HepG2 (cell line): ENCODE measurements around the gene CD248. TPM values are rescaled to one million over a fixed set of nuclear protein-coding genes. Genes with fewer than 3 reads are reported as not detected.

Source experiments
- ATF4 ChIP-seq, 2 experiments: fragments of 450-650 bp in 1 of 2; sonication (generic) in 1 of 2; formaldehyde crosslinking; IDR thresholded peaks; 2 replicates each; pipeline versions ENCODE4 v1.5.0 to v1.8.0; 2020 to 2022; ENCODE audit warnings: mild to moderate bottlenecking in 1 of 2, missing genetic modification reagents in 1 of 2
- ELF4 ChIP-seq: sonication (generic); formaldehyde crosslinking; IDR thresholded peaks from 2 replicates; pipeline ENCODE4 v1.5.0; 2020; ENCODE audit warnings: missing genetic modification reagents, mild to moderate bottlenecking, moderate library complexity, borderline replicate concordance
- JARID2 ChIP-seq: sonication (generic); formaldehyde crosslinking; IDR thresholded peaks from 2 replicates; pipeline ENCODE4 v1.8.1; 2023; ENCODE audit warnings: missing genetic modification reagents, inconsistent platforms; ENCODE audit not compliant: insufficient replicate concordance
- MED13 ChIP-seq: sonication (generic); formaldehyde crosslinking; IDR thresholded peaks from 2 replicates; pipeline ENCODE4 v1.5.0; 2020; ENCODE audit warnings: missing genetic modification reagents
- MXD1 ChIP-seq: sonication (generic); formaldehyde crosslinking; IDR thresholded peaks from 2 replicates; pipeline ENCODE4 v1.4.0; 2020; ENCODE audit warnings: mild to moderate bottlenecking, missing genetic modification reagents
- MXD3 ChIP-seq: IDR thresholded peaks from 2 replicates; pipeline ENCODE4 v1.6.1; 2016; ENCODE audit warnings: mild to moderate bottlenecking, missing biosample characterization, missing genetic modification reagents
- NCOA1 ChIP-seq: sonication (generic); formaldehyde crosslinking; IDR thresholded peaks from 2 replicates; pipeline ENCODE4 v1.9.0; 2021; ENCODE audit warnings: missing genetic modification reagents
- RBAK ChIP-seq: sonication (generic); formaldehyde crosslinking; IDR thresholded peaks from 2 replicates; pipeline ENCODE4 v1.5.1; 2020; ENCODE audit warnings: mild to moderate bottlenecking, missing genetic modification reagents
- SYNCRIP ChIP-seq: fragments of 200-400 bp; formaldehyde crosslinking; IDR thresholded peaks from 2 replicates; pipeline ENCODE4 v1.6.1; 2018; ENCODE audit warnings: mild to moderate bottlenecking, low read depth, low read length; ENCODE audit not compliant: insufficient read depth
- TFDP1 ChIP-seq: IDR thresholded peaks from 2 replicates; pipeline ENCODE4 v1.6.1; 2016; ENCODE audit warnings: missing compliant biosample characterization, missing genetic modification reagents, borderline replicate concordance
- ZMAT3 ChIP-seq: sonication (generic); formaldehyde crosslinking; conservative IDR thresholded peaks from 2 replicates; pipeline ENCODE4 v1.7.0; 2021; ENCODE audit warnings: missing genetic modification reagents
- ZNF34 ChIP-seq: sonication (generic); formaldehyde crosslinking; IDR thresholded peaks from 2 replicates; pipeline ENCODE4 v1.4.0; 2020; ENCODE audit warnings: mild to moderate bottlenecking, missing genetic modification reagents, borderline replicate concordance
- ZNF503 ChIP-seq: sonication (generic); formaldehyde crosslinking; IDR thresholded peaks from 2 replicates; pipeline ENCODE4 v1.4.0; 2020; ENCODE audit warnings: missing genetic modification reagents
- ZNF512 ChIP-seq: sonication (generic); formaldehyde crosslinking; IDR thresholded peaks from 2 replicates; pipeline ENCODE4 v1.4.0; 2020; ENCODE audit warnings: mild to moderate bottlenecking, missing genetic modification reagents
- ZNF589 ChIP-seq: sonication (generic); formaldehyde crosslinking; conservative IDR thresholded peaks from 2 replicates; pipeline ENCODE4 v1.8.0; 2022; ENCODE audit warnings: mild to moderate bottlenecking, moderate library complexity, missing genetic modification reagents
- ZNF703 ChIP-seq: sonication (generic); formaldehyde crosslinking; IDR thresholded peaks from 2 replicates; pipeline ENCODE4 v1.5.1; 2020; ENCODE audit warnings: missing genetic modification reagents, mild to moderate bottlenecking, moderate library complexity, borderline replicate concordance
- ZNF737 ChIP-seq: sonication (generic); formaldehyde crosslinking; IDR thresholded peaks from 2 replicates; pipeline ENCODE4 v1.5.0; 2020; ENCODE audit warnings: missing genetic modification reagents, mild to moderate bottlenecking, borderline replicate concordance
- ZNF740 ChIP-seq: sonication (generic); formaldehyde crosslinking; IDR thresholded peaks from 2 replicates; pipeline ENCODE4 v1.4.0; 2020; ENCODE audit warnings: missing genetic modification reagents
- ZNF839 ChIP-seq: sonication (generic); formaldehyde crosslinking; IDR thresholded peaks from 2 replicates; pipeline ENCODE4 v1.4.0; 2020; ENCODE audit warnings: missing genetic modification reagents, mild to moderate bottlenecking, borderline replicate concordance
- ZNF883 ChIP-seq: sonication (generic); formaldehyde crosslinking; IDR thresholded peaks from 2 replicates; pipeline ENCODE4 v1.5.1; 2020; ENCODE audit warnings: mild to moderate bottlenecking, missing genetic modification reagents; ENCODE audit errors: not compliant biosample characterization
- ZSCAN31 ChIP-seq: sonication (generic); formaldehyde crosslinking; IDR thresholded peaks from 2 replicates; pipeline ENCODE4 v1.5.0; 2020; ENCODE audit warnings: low read depth, mild to moderate bottlenecking, missing genetic modification reagents
- ZSCAN9 ChIP-seq: IDR thresholded peaks from 2 replicates; pipeline ENCODE4 v1.6.1; 2016; ENCODE audit warnings: borderline replicate concordance
- polyA plus RNA-seq, 8 experiments: library from polyadenylated mRNA; depleted of rRNA in 3 of 8; stranded (reverse) in 7 of 8; unstranded in 1 of 8; fragments of >200 nt; fragmentation: Illumina TruSeq in 4 of 8; extraction: Trizol in 4 of 8; gene quantifications; 2 replicates each; pipeline versions ENCODE4 v1.2.1 to v1.2.3, GENCODE V29; 2011 to 2016; ENCODE audit warnings: low read depth in 4 of 8, missing spikeins in 1 of 8, mixed read lengths in 1 of 8; ENCODE audit not compliant: insufficient read depth in 1 of 8
- total RNA-seq, 5 experiments: library from RNA; depleted of rRNA; stranded (reverse); fragments of >200 nt; fragmentation: Illumina TruSeq; extraction: Trizol; gene quantifications; 2 replicates each; pipeline ENCODE4 v1.2.3, GENCODE V29; 2016; ENCODE audit warnings: low read depth in 1 of 5

CD248 gene
- total and polyA plus RNA-seq, 2 of the 13 experiments (the other 11 are each of a cell fraction or from before 2014, with no cell fraction given), result 0.25 to 0.35 TPM

GRCh38 chr11:66268244-66268951 lies 48.4 kb downstream of the CD248 start, which contains the start of gene RAB1B (continued):
- TF ChIP-seq MED13 (CRISPR knock-in tag), result no peak
- no peak for TF ChIP-seq MXD1 (CRISPR knock-in tag)
- TF ChIP-seq ZNF883 (CRISPR knock-in tag), result peak; percentile 33
- no peak for TF ChIP-seq ATF4 (CRISPR knock-in tag; IDR thresholded peaks at IDR 0.05)
- TF ChIP-seq ZSCAN31 (CRISPR knock-in tag), result no peak
- no peak for TF ChIP-seq ZNF503 (CRISPR knock-in tag)
- no peak for TF ChIP-seq ZNF512 (CRISPR knock-in tag)
- no peak for TF ChIP-seq ZSCAN9 (CRISPR knock-in tag)
- TF ChIP-seq SYNCRIP, result no peak
- TF ChIP-seq ZNF737 (CRISPR knock-in tag), result no peak
- no peak for TF ChIP-seq JARID2 (CRISPR knock-in tag)
- peak; percentile 81; the same call in 1 of the 2 replicates for TF ChIP-seq TFDP1 (CRISPR knock-in tag)
- TF ChIP-seq ELF4 (CRISPR knock-in tag), result no peak
- TF ChIP-seq NCOA1, result no peak
- TF ChIP-seq RBAK (CRISPR knock-in tag), result no peak
- TF ChIP-seq ZNF839 (CRISPR knock-in tag), result no peak
- no peak for TF ChIP-seq ZNF589
- no peak for TF ChIP-seq MXD3 (CRISPR knock-in tag)
- no peak for TF ChIP-seq ZNF703 (CRISPR knock-in tag)
- no peak for TF ChIP-seq ZNF34 (CRISPR knock-in tag)
- TF ChIP-seq ZMAT3, result no peak; the same call in 1 of the 2 replicates
- peak; percentile 89 for TF ChIP-seq ZNF740 (CRISPR knock-in tag)
